ENCODE measurements around the gene EFS. TPM values are rescaled to one million over a fixed set of nuclear protein-coding genes. Genes with fewer than 3 reads are reported as not detected.

Gene EFS
- total RNA-seq, 2 experiments from 2014 or later = not detected

GRCh38 chr14:23352506-23353432, 12.2 kb downstream of the EFS start, which contains the start of gene SLC22A17:
Gene SLC22A17, minus strand, starts transcription at chr14:23352887.
- CTCF ChIA-PET (ENCODE audit: unreplicated experiment) = interaction anchor here (0.6 kb wide), 1 partner anchor 27 kb away, joined by 3 read pairs; no protein-coding TSS in a partner anchor
- H3K36me3 ChIP-seq (ENCODE audit: insufficient read depth, low read length) = no peaks in the 10 kb centered on the region
- H2AFZ ChIP-seq (ENCODE audit: low read length) = no peak within 1 kb of the TSS

GRCh38 chr14:23351681-23352505, 13.1 kb downstream of the EFS start:
- intact Hi-C loops (cut with micrococcal nuclease; ENCODE audit: unreplicated experiment) = no loop called here
- CTCF ChIA-PET (ENCODE audit: unreplicated experiment) = no interaction called here
- BruUV-seq (replicated peaks) = no TSS peak
- no peak for TF ChIP-seq EZH2phosphoT487 (IDR thresholded peaks at IDR 0.05; ENCODE audit: borderline replicate concordance, low read depth, low read length)
- TF ChIP-seq CTCF (conservative IDR thresholded peaks at IDR 0.05; ENCODE audit: low read length) = no peak
- DNase-seq (ENCODE audit: low spot score) = no peak
- H3K79me2 ChIP-seq (ENCODE audit: insufficient read depth, low read depth, low read length) = no peaks in the 10 kb centered on the region
- no peak overlapping the region for H3K4me3 ChIP-seq (ENCODE audit: low read depth, low read length, poor library complexity, severe bottlenecking)
- no peaks in the 10 kb centered on the region for H3K36me3 ChIP-seq (ENCODE audit: insufficient read depth, low read length)
- H3K9me2 ChIP-seq (ENCODE audit: insufficient read depth, low read length) = no peaks in the 10 kb centered on the region
- no peak overlapping the region for H2AFZ ChIP-seq (ENCODE audit: low read length)
- no peak overlapping the region for H3K27ac ChIP-seq (ENCODE audit: low read depth, low read length, poor library complexity, severe bottlenecking)
- H4K20me1 ChIP-seq (ENCODE audit: insufficient read depth, low read length) = no peaks in the 10 kb centered on the region
- H3K4me2 ChIP-seq (ENCODE audit: low read length) = no peak overlapping the region
- no peaks in the 10 kb centered on the region for H3K9me3 ChIP-seq (ENCODE audit: low read length)
- POLR2A ChIA-PET = no interaction called here
- H3K4me1 ChIP-seq (ENCODE audit: insufficient read depth, low read length, poor library complexity, severe bottlenecking) = no peaks in the 10 kb centered on the region

More at GRCh38 chr14:23352506-23353432, 12.2 kb downstream of the EFS start, which contains the start of gene SLC22A17:
- H3K4me1 ChIP-seq (ENCODE audit: insufficient read depth, low read length, poor library complexity, severe bottlenecking) = no peaks in the 10 kb centered on the region
- no TSS peak for BruUV-seq (replicated peaks)
- no peak for DNase-seq (ENCODE audit: low spot score)
- no peaks in the 10 kb centered on the region for H4K20me1 ChIP-seq (ENCODE audit: insufficient read depth, low read length)
- no peak for TF ChIP-seq CTCF (conservative IDR thresholded peaks at IDR 0.05; ENCODE audit: low read length)
- TF ChIP-seq EZH2phosphoT487 (IDR thresholded peaks at IDR 0.05; ENCODE audit: borderline replicate concordance, low read depth, low read length) = no peak
- H3K4me3 ChIP-seq (ENCODE audit: low read depth, low read length, poor library complexity, severe bottlenecking) = no peak within 1 kb of the TSS
- H3K27ac ChIP-seq (ENCODE audit: low read depth, low read length, poor library complexity, severe bottlenecking) = no peak within 1 kb of the TSS
- no peak within 1 kb of the TSS for H3K4me2 ChIP-seq (ENCODE audit: low read length)
- intact Hi-C loops (cut with micrococcal nuclease; ENCODE audit: unreplicated experiment) = no loop called here
- no peaks in the 10 kb centered on the region for H3K9me2 ChIP-seq (ENCODE audit: insufficient read depth, low read length)
- H3K9me3 ChIP-seq (ENCODE audit: low read length) = no peaks in the 10 kb centered on the region
- H3K79me2 ChIP-seq (ENCODE audit: insufficient read depth, low read depth, low read length) = no peaks in the 10 kb centered on the region
- POLR2A ChIA-PET = no interaction called here

Data from OCI-LY7 (cell line).